Muscle of leg (tissue), 11 donors: ENCODE results near the gene FRMD4A. TPM values are rescaled to one million over a fixed set of nuclear protein-coding genes. Genes with fewer than 3 reads are reported as not detected.
A peak's percentile ranks its signal among the peaks of the same experiment; 100 is the strongest.

Experiments used
- DNase-seq: peaks from one replicate; pipeline ENCODE4 v3.0.0; 2013
- H3K27ac ChIP-seq: one replicate; pipeline ENCODE4 v1.5.1; 2013; ENCODE audit warnings: mild to moderate bottlenecking, low read length, control low read depth
- H3K27me3 ChIP-seq: one replicate; pipeline ENCODE4 v1.6.1; 2013; ENCODE audit warnings: low read length; ENCODE audit not compliant: control insufficient read depth, insufficient read depth
- H3K36me3 ChIP-seq: one replicate; pipeline ENCODE4 v1.6.1; 2013; ENCODE audit warnings: low read length; ENCODE audit not compliant: control insufficient read depth, insufficient read depth
- H3K4me1 ChIP-seq: one replicate; pipeline ENCODE4 v1.6.1; 2013; ENCODE audit warnings: low read length; ENCODE audit not compliant: control insufficient read depth, insufficient read depth
- H3K4me3 ChIP-seq: one replicate; pipeline ENCODE4 v1.5.1; 2013; ENCODE audit warnings: low read length, control low read depth
- H3K9me3 ChIP-seq: replicated peaks from 2 replicates; pipeline ENCODE4 v1.6.1; 2013; ENCODE audit warnings: low read depth, low read length; ENCODE audit not compliant: control insufficient read depth
- WGBS: methylation state at CpG from one replicate; pipeline ENCODE4 v1.1.5; 2013; ENCODE audit warnings: missing lambda C conversion rate; ENCODE audit not compliant: insufficient coverage; 5-methylcytosine and 5-hydroxymethylcytosine counted together
- polyA plus RNA-seq, 8 donors: library from polyadenylated mRNA; unstranded; fragments of 120-200 nt; gene quantifications; one replicate each; pipeline versions ENCODE4 v1.2.1 to v1.2.3, GENCODE V29; 2013; ENCODE audit warnings: inconsistent platforms in 1 of 8, low replicate concordance in 1 of 8; ENCODE audit not compliant: insufficient read length in 8 of 8, insufficient read depth in 1 of 8
- total RNA-seq: library from RNA; stranded (reverse); fragments of 120-200 nt; gene quantifications from one replicate; pipeline ENCODE4 v1.2.4, GENCODE V29; 2013

Gene FRMD4A
- total and polyA plus RNA-seq, 9 donors = 29.1 to 53.1 (median 42.0) TPM

GRCh38 chr10:14025283-14026189 is 305.2 kb downstream of the FRMD4A start:
- no peaks in the 10 kb centered on the region for H3K9me3 ChIP-seq
- 68% methylated on average over 6 of the region's 10 CpGs for WGBS

GRCh38 chr10:14024329-14025202 is 306.2 kb downstream of the FRMD4A start:
- peaks cover 23% of the 10 kb centered on the region for H3K4me1 ChIP-seq
- DNase-seq = peak; percentile 68
- no peaks in the 10 kb centered on the region for H3K9me3 ChIP-seq
- WGBS = 65% methylated on average over 11 of the region's 15 CpGs
- peak overlapping the region; percentile 48 for H3K27ac ChIP-seq
- H3K27me3 ChIP-seq = peaks cover 2% of the 10 kb centered on the region
- peak overlapping the region; percentile 0 for H3K4me3 ChIP-seq
- no peaks in the 10 kb centered on the region for H3K36me3 ChIP-seq

More at GRCh38 chr10:14025283-14026189, 305.2 kb downstream of the FRMD4A start:
- Histone ChIP-seq H3K27ac (peak overlapping the region; percentile 4), H3K4me1 (peaks cover 19% of the 10 kb centered on the region), H3K27me3 (peaks cover under 1% of the 10 kb centered on the region), H3K4me3 (no peak overlapping the region), H3K36me3 (no peaks in the 10 kb centered on the region)
- DNase-seq = no peak

GRCh38 chr10:14023673-14024328 is 306.9 kb downstream of the FRMD4A start:
- Histone ChIP-seq H3K9me3 (peaks cover 2% of the 10 kb centered on the region), H3K36me3 (no peaks in the 10 kb centered on the region), H3K27me3 (peaks cover 2% of the 10 kb centered on the region), H3K4me3 (peak overlapping the region; percentile 0), H3K4me1 (peaks cover 23% of the 10 kb centered on the region), H3K27ac (peak overlapping the region; percentile 29)
- peak; percentile 51 for DNase-seq
- 61% methylated on average over 6 of the region's 7 CpGs for WGBS

GRCh38 chr10:14022954-14023672 is 307.6 kb downstream of the FRMD4A start:
- Histone ChIP-seq H3K4me1 (peaks cover 23% of the 10 kb centered on the region), H3K27me3 (peaks cover 2% of the 10 kb centered on the region), H3K4me3 (no peak overlapping the region), H3K27ac (peak overlapping the region; percentile 29), H3K9me3 (peaks cover 2% of the 10 kb centered on the region), H3K36me3 (no peaks in the 10 kb centered on the region)
- 59% methylated on average over 8 of the region's 17 CpGs for WGBS
- no peak for DNase-seq

GRCh38 chr10:14022052-14022451 is 308.7 kb downstream of the FRMD4A start:
- WGBS = 70% methylated on average over 4 of the region's 4 CpGs
- DNase-seq = no peak
- Histone ChIP-seq H3K4me3 (no peak overlapping the region), H3K27ac (no peak overlapping the region), H3K27me3 (peaks cover 2% of the 10 kb centered on the region), H3K9me3 (peaks cover 2% of the 10 kb centered on the region), H3K4me1 (peaks cover 23% of the 10 kb centered on the region), H3K36me3 (no peaks in the 10 kb centered on the region)

GRCh38 chr10:14020037-14020664 is 310.6 kb downstream of the FRMD4A start:
- peaks cover 32% of the 10 kb centered on the region for H3K4me1 ChIP-seq
- peaks cover 2% of the 10 kb centered on the region for H3K27me3 ChIP-seq
- H3K36me3 ChIP-seq = no peaks in the 10 kb centered on the region
- H3K9me3 ChIP-seq = peaks cover 2% of the 10 kb centered on the region
- H3K27ac ChIP-seq = no peak overlapping the region
- DNase-seq = no peak
- H3K4me3 ChIP-seq = no peak overlapping the region
- WGBS = 40% methylated on average over 9 of the region's 9 CpGs

- WGBS = 0% methylated on average over 1 of the region's 3 CpGs
- DNase-seq = peak; percentile 75
- H3K27ac ChIP-seq = no peak overlapping the region
- peaks cover 2% of the 10 kb centered on the region for H3K9me3 ChIP-seq
- peaks cover 2% of the 10 kb centered on the region for H3K27me3 ChIP-seq
- H3K36me3 ChIP-seq = no peaks in the 10 kb centered on the region
- H3K4me3 ChIP-seq = no peak overlapping the region
- H3K4me1 ChIP-seq = peaks cover 16% of the 10 kb centered on the region
Measured at GRCh38 chr10:14017467-14017866, 313.3 kb downstream of the FRMD4A start.

GRCh38 chr10:14016931-14017333 is 313.8 kb downstream of the FRMD4A start:
- no peak for DNase-seq
- WGBS = 22% methylated on average over 5 of the region's 6 CpGs
- H3K27ac ChIP-seq = no peak overlapping the region

GRCh38 chr10:14016011-14016536 is 314.6 kb downstream of the FRMD4A start:
- 30% methylated on average over 2 of the region's 8 CpGs for WGBS
- Histone ChIP-seq H3K4me3 (no peak overlapping the region), H3K4me1 (peaks cover 16% of the 10 kb centered on the region), H3K27ac (peak overlapping the region; percentile 43), H3K27me3 (peaks cover 2% of the 10 kb centered on the region), H3K36me3 (no peaks in the 10 kb centered on the region), H3K9me3 (peaks cover 2% of the 10 kb centered on the region)
- peak; percentile 91 for DNase-seq

More at GRCh38 chr10:14016931-14017333, 313.8 kb downstream of the FRMD4A start:
- Histone ChIP-seq H3K4me1 (peaks cover 16% of the 10 kb centered on the region), H3K27me3 (peaks cover 2% of the 10 kb centered on the region), H3K9me3 (peaks cover 2% of the 10 kb centered on the region), H3K4me3 (no peak overlapping the region), H3K36me3 (no peaks in the 10 kb centered on the region)
